Activated CD8-positive, alpha-beta memory T cell treated with anti-CD3 and anti-CD28 coated beads for 36 hours (primary cell): ENCODE results near the gene FNIP1. TPM values are rescaled to one million over a fixed set of nuclear protein-coding genes. Genes with fewer than 3 reads are reported as not detected.
"Not testable (repeated sequence)": the region's sequence is repeated elsewhere in the genome, so short reads cannot be mapped to it uniquely, and the experiment has no call there.

Experiments
- CTCF ChIA-PET: fragments of 350-600 bp; sonication (Branson Sonifier 250); formaldehyde crosslinking; loops from one replicate; lab custom pipeline; 2021; ENCODE audit warnings: antibody characterized with exemption; lab: Charles Lee
- POLR2A ChIA-PET: fragments of 350-600 bp; sonication (Branson Sonifier 250); formaldehyde crosslinking; loops from one replicate; lab custom pipeline; 2021; ENCODE audit warnings: antibody characterized with exemption; lab: Charles Lee
- total RNA-seq, 2 experiments: library from RNA; stranded (reverse); gene quantifications; one replicate each; pipeline ENCODE4 v1.2.3, GENCODE V29; 2021

Gene FNIP1
- 10 to 100 TPM; 15.0 TPM for total RNA-seq

DNA sequence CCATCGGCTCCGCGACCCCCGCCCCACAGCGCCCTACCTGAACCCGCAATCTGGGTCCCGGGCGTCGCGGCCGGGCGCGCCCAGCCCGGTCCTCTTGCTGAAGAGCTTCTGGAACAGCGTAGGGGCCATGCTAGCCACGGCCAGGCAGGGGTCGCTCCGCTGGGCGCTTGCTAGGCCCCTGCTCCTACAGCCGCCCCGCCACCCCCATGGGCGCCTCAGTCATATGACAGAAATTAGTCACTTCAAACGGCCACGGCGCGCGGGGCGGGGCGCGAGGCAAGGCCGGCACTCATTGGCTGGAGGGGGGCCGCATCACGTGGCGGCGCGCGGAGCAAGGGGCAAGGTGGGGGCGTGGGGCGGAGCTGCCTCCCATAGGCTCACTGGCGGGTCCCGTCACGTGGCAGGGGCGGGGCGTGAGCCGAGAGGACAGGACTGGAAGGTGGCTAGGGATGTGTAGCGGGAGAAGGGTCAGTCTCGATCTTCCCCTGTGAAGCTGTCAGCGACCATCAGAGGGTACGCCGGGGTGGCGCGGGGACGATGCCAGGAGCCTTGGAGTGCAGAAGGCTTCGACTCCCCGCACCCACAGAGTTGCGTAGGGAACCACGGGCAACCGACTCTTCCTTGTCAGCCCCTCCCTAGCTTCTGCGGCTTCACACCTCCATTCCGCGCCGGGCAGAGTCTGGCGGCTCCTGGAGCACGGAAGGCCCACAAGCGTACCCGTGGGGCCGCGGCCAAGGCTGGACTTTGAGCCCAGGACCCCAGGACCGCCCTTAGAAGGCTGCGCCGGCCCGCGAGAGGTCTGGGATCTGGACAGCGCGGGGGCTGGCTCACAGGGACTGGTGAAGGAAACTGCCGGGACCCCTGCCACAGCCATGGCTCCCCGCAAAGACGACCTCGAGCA, at the start of gene FNIP1:
Gene FNIP1 (minus strand): TSS at position 225 of the 901 bp plus-strand sequence. CDS start 96 bp downstream, at position 129.
- POLR2A ChIA-PET = no interaction called here

DNA sequence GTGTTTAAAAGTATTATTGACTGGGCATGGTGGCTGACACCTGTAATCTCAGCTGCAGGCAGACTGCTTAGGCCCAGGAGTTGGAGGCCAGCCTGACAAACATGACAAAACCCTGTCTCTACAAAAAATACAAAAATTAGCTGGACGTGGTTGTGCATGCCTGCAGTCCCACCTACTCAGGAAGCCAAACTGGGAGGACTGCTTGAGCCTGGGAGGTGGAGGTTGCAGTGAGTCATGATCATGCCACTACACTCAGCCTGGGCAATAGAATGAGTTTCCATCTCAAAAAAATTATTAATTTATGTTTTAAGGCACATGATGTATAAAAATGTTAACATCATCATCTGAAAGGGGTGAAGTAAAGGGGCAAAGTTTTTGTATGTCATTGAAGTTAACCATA, 49.7 kb upstream of the FNIP1 start:
- CTCF ChIA-PET = interaction anchor here (0.6 to 1.3 kb wide), 2 partner anchors 83 to 390 kb away, joined by 3 read pairs; no protein-coding TSS in a partner anchor
- POLR2A ChIA-PET = interaction anchor here (0.7 kb wide), 1 partner anchor 36 kb away, joined by 3 read pairs; no protein-coding TSS in a partner anchor

More for the DNA sequence above, at the start of gene FNIP1:
- CTCF ChIA-PET = interaction anchor here (0.5 to 1.1 kb wide), 4 partner anchors 124 to 401 kb away, joined by 3 read pairs; no protein-coding TSS in a partner anchor

GRCh38 chr5:131845828-131846227, 49.0 kb upstream of the FNIP1 start:
- ChIA-PET CTCF (interaction anchor here (0.6 to 1.3 kb wide), 2 partner anchors 82 to 391 kb away, joined by 3 read pairs; no protein-coding TSS in a partner anchor), POLR2A (interaction anchor here (0.7 kb wide), 1 partner anchor 37 kb away, joined by 3 read pairs; no protein-coding TSS in a partner anchor)

DNA sequence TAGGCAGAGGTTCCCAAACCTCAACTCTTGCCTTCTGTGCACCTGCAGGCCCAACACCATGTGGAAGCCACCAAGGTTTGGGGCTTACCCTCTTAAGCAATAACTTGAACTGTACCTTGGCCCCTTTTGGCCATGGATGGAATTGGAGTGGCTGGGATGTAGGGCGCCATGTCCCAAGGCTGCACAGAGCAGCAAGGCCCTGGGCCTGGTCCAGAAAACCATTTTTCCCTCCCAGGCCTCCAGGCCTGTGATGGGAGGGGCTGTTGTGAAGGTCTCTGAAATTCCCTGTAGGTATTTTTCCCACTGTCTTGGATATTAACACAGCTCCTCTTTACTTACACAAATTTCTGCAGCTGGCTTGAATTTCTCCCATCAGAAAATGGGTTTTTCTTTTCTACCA, 46.2 kb upstream of the FNIP1 start:
- CTCF ChIA-PET = not testable (repeated sequence)

GRCh38 chr5:131832702-131833101, 35.9 kb upstream of the FNIP1 start:
- CTCF ChIA-PET, POLR2A ChIA-PET: not testable (repeated sequence)

More for the DNA sequence above, 46.2 kb upstream of the FNIP1 start:
- POLR2A ChIA-PET = not testable (repeated sequence)

DNA sequence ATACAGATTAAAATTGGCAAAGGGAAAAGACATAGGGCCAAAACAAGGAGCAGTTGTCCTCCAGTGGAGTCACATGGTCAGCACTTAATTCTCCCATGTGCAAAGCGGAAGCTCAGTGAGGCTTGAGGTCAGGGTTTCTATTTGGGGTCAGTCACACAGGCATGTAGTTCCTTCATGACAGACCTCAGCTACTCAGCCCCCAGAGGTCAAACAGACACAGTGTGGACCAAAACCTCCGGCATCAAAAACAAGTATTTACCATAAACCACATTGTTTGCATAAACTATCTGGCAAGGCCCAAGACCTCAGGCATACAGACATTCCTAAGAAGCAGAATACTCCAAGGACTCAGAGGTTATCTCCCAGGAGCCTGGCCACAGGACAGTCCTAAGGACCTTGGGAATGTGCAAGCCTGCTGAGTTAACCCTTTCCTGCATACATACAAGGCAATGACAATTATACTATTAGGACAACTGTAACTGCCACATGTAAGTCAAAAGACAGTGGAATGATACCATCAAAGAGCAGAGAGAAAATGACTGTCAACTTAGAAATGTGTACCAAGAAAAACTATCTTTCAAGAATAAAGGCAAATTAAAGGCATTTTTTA, 28.7 kb upstream of the FNIP1 start:
- POLR2A ChIA-PET = no interaction called here
- CTCF ChIA-PET = no interaction called here

GRCh38 chr5:131824631-131825030, 27.8 kb upstream of the FNIP1 start:
- CTCF ChIA-PET = no interaction called here

GRCh38 chr5:131821221-131821620, 24.4 kb upstream of the FNIP1 start:
- CTCF ChIA-PET = no interaction called here
- POLR2A ChIA-PET = no interaction called here

More at GRCh38 chr5:131824631-131825030, 27.8 kb upstream of the FNIP1 start:
- POLR2A ChIA-PET = no interaction called here

DNA sequence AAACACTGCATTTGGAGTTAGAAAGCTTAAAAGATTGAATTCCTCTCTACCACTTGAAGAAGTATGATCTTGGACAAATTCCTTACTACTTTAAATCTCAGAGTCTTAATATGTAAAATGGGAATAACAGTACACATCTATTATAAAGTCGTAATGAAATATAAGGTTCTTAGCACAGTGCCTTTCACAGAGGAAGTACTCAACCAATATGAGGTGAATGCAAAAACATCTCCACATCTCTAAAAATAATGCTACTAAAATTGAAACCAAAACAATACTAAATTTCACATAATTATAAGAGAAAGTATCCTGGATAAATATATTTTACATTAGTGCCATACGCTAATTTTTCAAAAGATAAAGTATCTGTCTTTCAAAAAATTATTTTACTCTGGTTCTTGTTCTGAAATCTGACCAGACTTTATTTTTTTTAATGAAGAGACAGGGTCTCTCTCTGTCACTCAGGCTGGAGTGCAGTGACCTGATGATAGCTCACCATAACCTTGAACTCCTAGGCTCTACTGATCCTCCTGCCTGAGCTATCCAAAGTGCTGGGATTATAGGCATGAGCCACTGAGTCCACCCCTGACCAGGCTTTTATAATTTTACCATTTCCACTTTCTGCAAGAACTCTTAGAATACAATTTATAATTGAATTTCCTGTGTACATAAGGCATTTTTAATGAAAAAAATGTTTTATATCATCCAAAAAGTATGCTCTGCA, 21.3 kb upstream of the FNIP1 start:
- POLR2A ChIA-PET = no interaction called here
- CTCF ChIA-PET = no interaction called here

DNA sequence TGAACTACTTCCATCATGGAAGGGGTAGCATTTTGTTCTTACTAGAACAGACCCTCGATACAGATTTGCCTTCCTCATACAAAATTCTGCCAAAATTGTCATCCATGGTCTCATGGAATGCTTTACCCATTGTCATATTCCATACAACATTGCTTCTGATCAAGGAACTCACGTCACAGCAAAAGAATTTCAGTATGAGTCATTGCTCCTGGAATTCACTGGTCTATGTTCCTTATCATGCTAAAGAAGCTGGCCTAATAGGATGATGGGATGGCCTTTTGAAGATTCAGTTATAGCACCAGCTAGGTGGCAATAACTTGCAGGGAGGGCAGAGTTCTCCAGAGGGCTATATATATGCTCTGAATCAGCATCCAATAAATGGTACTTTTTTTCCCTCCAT, 18.2 kb upstream of the FNIP1 start:
- ChIA-PET POLR2A (no interaction called here), CTCF (no interaction called here)

- POLR2A ChIA-PET = no interaction called here
Observed at GRCh38 chr5:131812371-131813160, 15.7 kb upstream of the FNIP1 start.

DNA sequence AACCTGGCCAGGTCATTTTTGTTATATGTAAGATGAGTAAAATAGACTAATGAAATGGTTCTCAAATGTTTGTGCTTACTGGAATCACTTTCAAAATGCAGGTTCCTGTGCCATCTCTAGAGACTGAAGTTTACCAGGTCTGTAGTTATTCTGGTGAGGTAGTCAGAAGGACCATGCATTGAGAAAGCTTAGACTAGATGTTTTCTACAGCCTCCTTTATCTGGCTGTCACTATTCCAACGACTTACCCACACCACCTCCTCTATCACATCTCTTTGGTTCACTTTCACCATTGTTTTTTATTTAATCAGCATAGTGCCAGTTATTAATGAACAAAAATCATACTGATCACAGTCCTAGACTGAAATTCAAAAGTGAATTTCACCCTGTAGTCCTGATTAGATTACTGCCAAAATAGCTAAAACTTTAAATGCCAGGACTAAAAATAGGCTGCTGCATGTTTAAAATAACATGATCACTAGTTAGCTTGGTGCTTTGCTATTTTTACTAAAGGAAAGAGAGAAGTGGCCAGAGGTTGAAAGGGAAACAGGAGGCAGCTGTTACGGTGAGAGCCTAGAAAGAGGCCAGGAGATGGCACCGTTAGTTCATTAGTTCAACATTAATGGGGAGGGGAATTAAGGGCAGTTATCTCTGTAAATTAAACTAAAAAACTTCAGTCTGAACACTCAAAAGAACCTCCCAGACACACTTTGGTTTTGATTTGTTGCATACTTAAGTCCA, 13.9 kb upstream of the FNIP1 start:
- ChIA-PET CTCF (interaction anchor here (0.6 to 3.0 kb wide), 3 partner anchors 197 to 220 kb away, joined by 3 to 19 read pairs (median 3); no protein-coding TSS in a partner anchor), POLR2A (no interaction called here)

More at GRCh38 chr5:131812371-131813160, 15.7 kb upstream of the FNIP1 start:
- CTCF ChIA-PET = interaction anchor here (0.5 to 3.0 kb wide), 2 partner anchors 195 to 207 kb away, joined by 4 to 19 read pairs; no protein-coding TSS in a partner anchor

GRCh38 chr5:131795879-131796792, 681 bp downstream of the FNIP1 start:
- ChIA-PET CTCF (interaction anchor here (1.1 kb wide), 1 partner anchor 165 kb away, joined by 3 read pairs; no protein-coding TSS in a partner anchor), POLR2A (interaction anchor here (0.5 kb wide), 1 partner anchor 13 kb away, joined by 6 read pairs; no protein-coding TSS in a partner anchor)

GRCh38 chr5:131795228-131795627, 1.6 kb downstream of the FNIP1 start:
- CTCF ChIA-PET = no interaction called here
- POLR2A ChIA-PET = no interaction called here

DNA sequence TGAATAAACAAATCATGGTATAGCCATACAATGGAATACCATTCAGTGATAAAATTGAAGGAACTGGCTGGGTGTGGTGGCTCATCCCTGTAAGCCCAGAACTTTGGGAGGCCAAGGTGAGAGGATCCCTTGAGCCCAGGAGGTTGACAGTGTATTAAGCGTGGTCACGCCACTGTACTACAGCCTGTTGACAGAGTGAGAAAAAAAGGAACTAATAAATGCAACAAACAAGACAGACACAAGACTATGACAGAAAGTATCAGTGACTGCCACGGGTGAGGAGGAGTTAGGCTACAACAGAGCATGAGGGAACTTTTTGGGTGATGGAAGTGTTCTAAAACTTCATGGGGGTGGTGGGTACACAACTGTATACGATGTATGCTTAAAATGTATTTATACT, 2.2 kb downstream of the FNIP1 start:
- CTCF ChIA-PET = no interaction called here
- POLR2A ChIA-PET = interaction anchor here (0.6 to 0.7 kb wide), 2 partner anchors 159 to 257 kb away, joined by 3 read pairs; no protein-coding TSS in a partner anchor

GRCh38 chr5:131792896-131793295, 3.9 kb downstream of the FNIP1 start:
- ChIA-PET POLR2A (no interaction called here), CTCF (no interaction called here)
